ENCODE data around the gene WFIKKN1. TPM values are rescaled to one million over a fixed set of nuclear protein-coding genes. Genes with fewer than 3 reads are reported as not detected.
A peak's percentile ranks its signal among the peaks of the same experiment; 100 is the strongest.

WFIKKN1 gene
- total and polyA plus RNA-seq, 12 donors: 0.18 to 3.9 (median 0.45) TPM; not detected in 2

DNA sequence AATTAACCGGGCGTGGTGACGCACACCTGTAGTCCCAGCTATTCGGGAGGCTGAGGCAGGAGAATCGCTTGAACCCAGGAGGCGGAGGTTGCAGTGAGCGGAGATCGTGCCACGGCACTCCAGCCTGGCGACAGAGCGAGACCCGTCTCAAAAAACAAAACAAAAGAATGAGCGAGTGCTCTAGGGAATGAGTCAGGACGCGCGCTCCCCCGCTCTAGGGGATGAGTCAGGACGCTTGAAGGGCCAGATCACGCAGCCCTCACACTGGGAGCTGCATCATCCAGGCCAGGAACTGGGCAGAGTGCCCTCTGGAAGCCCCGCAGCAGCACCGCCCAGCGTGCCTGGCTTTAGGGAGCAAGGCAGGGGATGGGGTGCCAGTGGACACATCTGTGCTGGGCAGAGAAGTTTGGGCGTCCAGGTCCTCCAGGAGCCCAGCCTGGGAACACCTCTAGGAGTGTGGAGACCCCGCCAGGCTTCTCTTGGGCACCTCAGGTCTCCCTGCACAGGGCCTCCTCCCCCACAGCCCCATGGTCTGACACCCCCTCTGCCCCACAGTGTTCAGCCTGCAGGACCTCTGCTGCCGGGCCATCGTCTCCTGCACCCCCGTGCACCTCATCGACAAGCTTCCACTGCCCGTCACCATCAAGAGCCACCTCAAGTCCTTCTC, 3.9 kb upstream of the WFIKKN1 start:
- Histone ChIP-seq H3K4me3 (no peak overlapping the region), H3K27ac (peak overlapping the region; percentile 72 to 89 (median 85)), H3K9me3 (replicated peaks in 1 of 3) (no peaks in the 10 kb centered on the region), H3K36me3 (replicated peaks in 1 of 2) (peaks cover 0 to 16% of the 10 kb centered on the region in 2 donors), H3K4me1 (replicated peaks in 1 of 2) (peaks cover 7 to 20% of the 10 kb centered on the region in 2 donors), H3K27me3 (no peaks in the 10 kb centered on the region)
- WGBS, 4 donors: 56 to 82% (median 66%) methylated on average over 20 to 29 of the region's 29 CpGs
- peak; percentile 88 to 98 (median 95) for DNase-seq
- no peak for TF ChIP-seq CTCF (IDR thresholded peaks at IDR 0.05)
- TF ChIP-seq POLR2A (IDR thresholded peaks at IDR 0.05): peak in 1 of 2 donors; percentile 89
- intact Hi-C loops (cut with DNase I): no loop called here

GRCh38 chr16:627454-628239, 3.1 kb upstream of the WFIKKN1 start:
- Histone ChIP-seq H3K9me3 (replicated peaks in 1 of 3) (no peaks in the 10 kb centered on the region), H3K4me3 (no peak overlapping the region), H3K36me3 (replicated peaks in 1 of 2) (peaks cover 0 to 16% of the 10 kb centered on the region in 2 donors), H3K27me3 (no peaks in the 10 kb centered on the region), H3K27ac (peak overlapping the region in 2 of 5 donors; percentile 87 to 89), H3K4me1 (replicated peaks in 1 of 2) (peaks cover 7 to 20% of the 10 kb centered on the region in 2 donors)
- intact Hi-C loops (cut with DNase I): no loop called here
- peak in 5 of 7 donors; percentile 48 to 67 (median 52) for DNase-seq
- TF ChIP-seq POLR2A (IDR thresholded peaks at IDR 0.05) (no peak), CTCF (IDR thresholded peaks at IDR 0.05) (no peak)
- 86 to 96% (median 88%) methylated on average over 9 to 50 of the region's 50 CpGs for WGBS, 4 donors

- intact Hi-C loops (cut with DNase I): no loop called here
- no peak overlapping the region for H3K27ac ChIP-seq
- H3K36me3 ChIP-seq (replicated peaks in 1 of 2): peaks cover 0 to 16% of the 10 kb centered on the region in 2 donors
- no peaks in the 10 kb centered on the region for H3K9me3 ChIP-seq (replicated peaks in 1 of 3)
- no peak overlapping the region for H3K4me3 ChIP-seq
- 92 to 95% (median 93%) methylated on average over 21 to 33 of the region's 33 CpGs for WGBS, 4 donors
- H3K4me1 ChIP-seq (replicated peaks in 1 of 2): peaks cover 7 to 20% of the 10 kb centered on the region in 2 donors
- H3K27me3 ChIP-seq: no peaks in the 10 kb centered on the region
- DNase-seq: peak in 1 of 7 donors; percentile 51
- no peak for TF ChIP-seq CTCF (IDR thresholded peaks at IDR 0.05)
- no peak for TF ChIP-seq POLR2A (IDR thresholded peaks at IDR 0.05)
Observed at GRCh38 chr16:628321-629061, 2.3 kb upstream of the WFIKKN1 start.
